IMR-90 (cell line): Measurements from ENCODE around the gene LAGE3. TPM values are rescaled to one million over a fixed set of nuclear protein-coding genes. Genes with fewer than 3 reads are reported as not detected.

Experiments used
- ATAC-seq: fragments of 200-7000 bp; cut with Tn5 transposase; 2 replicates; pipeline ENCODE4 v1.9.1; 2020; ENCODE audit warnings: low read depth, mild to moderate bottlenecking, moderate library complexity
- BruUV-seq: library from RNA; stranded (reverse); fragments of 400-500 nt; replicated peaks from 2 replicates; lab custom pipeline; 2021; lab: Mats Ljungman, UMichigan
- CTCF ChIA-PET: fragments of 300-600 bp; formaldehyde crosslinking; extraction: SDS; loops from one replicate; lab custom pipeline; 2021; ENCODE audit warnings: antibody characterized with exemption; lab: Yijun Ruan, JAX
- POLR2A ChIA-PET: fragments of 300-600 bp; sonication (Branson Sonifier 250); formaldehyde crosslinking; loops from one replicate; lab custom pipeline; 2022; ENCODE audit warnings: antibody characterized with exemption; ENCODE audit not compliant: unreplicated experiment; lab: Charles Lee
- DNase-seq: peaks from one replicate; pipeline ENCODE4 v3.0.0; 2013
- H2AFZ ChIP-seq: replicated peaks from 2 replicates; pipeline ENCODE3; 2013; ENCODE audit warnings: low read length, mild to moderate bottlenecking; ENCODE audit not compliant: poor library complexity
- H2AK5ac ChIP-seq: 2 replicates; pipeline ENCODE4 v1.6.1; 2013; ENCODE audit warnings: low read depth, low read length, inconsistent platforms
- H2AK9ac ChIP-seq: replicated peaks from 2 replicates; pipeline ENCODE3; 2013; ENCODE audit warnings: mild to moderate bottlenecking, low read depth, low read length, moderate library complexity; ENCODE audit not compliant: poor library complexity
- H2BK120ac ChIP-seq: 2 replicates; pipeline ENCODE4 v1.6.1; 2013; ENCODE audit warnings: low read depth, low read length, inconsistent platforms
- H2BK15ac ChIP-seq: 3 replicates; pipeline ENCODE4 v1.6.1; 2013; ENCODE audit warnings: low read depth, low read length, inconsistent platforms
- H2BK20ac ChIP-seq: 2 replicates; pipeline ENCODE4 v1.6.1; 2013; ENCODE audit warnings: low read depth, mild to moderate bottlenecking, inconsistent platforms, low read length, moderate library complexity
- H2BK5ac ChIP-seq: 2 replicates; pipeline ENCODE4 v1.6.1; 2013; ENCODE audit warnings: mild to moderate bottlenecking, low read depth, low read length, inconsistent platforms; ENCODE audit not compliant: poor library complexity, severe bottlenecking
- H3K14ac ChIP-seq: replicated peaks from 2 replicates; pipeline ENCODE4 v1.6.1; 2013; ENCODE audit warnings: low read depth, low read length, inconsistent platforms
- H3K18ac ChIP-seq: 2 replicates; pipeline ENCODE4 v1.6.1; 2013; ENCODE audit warnings: low read depth, low read length, control low read depth
- H3K23ac ChIP-seq: 2 replicates; pipeline ENCODE4 v1.6.1; 2013; ENCODE audit warnings: low read depth, low read length, inconsistent platforms
- H3K27ac ChIP-seq: 2 replicates; pipeline ENCODE4 v1.5.1; 2013; ENCODE audit warnings: mild to moderate bottlenecking, control low read depth, low read length; ENCODE audit not compliant: insufficient read depth
- H3K27me3 ChIP-seq: 2 replicates; pipeline ENCODE4 v1.6.1; 2013; ENCODE audit warnings: low read length; ENCODE audit not compliant: control insufficient read depth, insufficient read depth
- H3K36me3 ChIP-seq: 2 replicates; pipeline ENCODE4 v1.6.1; 2013; ENCODE audit warnings: low read length, mixed read lengths; ENCODE audit not compliant: control insufficient read depth, insufficient read depth
- H3K4ac ChIP-seq: 2 replicates; pipeline ENCODE4 v1.6.1; 2013; ENCODE audit warnings: low read depth, low read length, inconsistent platforms
- H3K4me1 ChIP-seq: 2 replicates; pipeline ENCODE4 v1.6.1; 2013; ENCODE audit warnings: low read length, mixed read lengths; ENCODE audit not compliant: control insufficient read depth, insufficient read depth
- H3K4me2 ChIP-seq: 2 replicates; pipeline ENCODE4 v1.6.1; 2013; ENCODE audit warnings: low read depth, mild to moderate bottlenecking, control low read depth, low read length, moderate library complexity
- H3K4me3 ChIP-seq: 2 replicates; pipeline ENCODE4 v1.5.1; 2013; ENCODE audit warnings: low read depth, mild to moderate bottlenecking, control low read depth, low read length, moderate library complexity; ENCODE audit not compliant: insufficient read depth
- H3K56ac ChIP-seq: 2 replicates; pipeline ENCODE4 v1.6.1; 2013; ENCODE audit warnings: low read length, inconsistent platforms; ENCODE audit not compliant: insufficient read depth; ENCODE audit errors: extremely low read depth
- H3K79me1 ChIP-seq, 2 experiments: 2 replicates each; pipeline ENCODE4 v1.6.1; 2013; ENCODE audit warnings: low read length in 2 of 2, inconsistent platforms in 1 of 2, low read depth in 1 of 2
- H3K9ac ChIP-seq: 2 replicates; pipeline ENCODE4 v1.6.1; 2013; ENCODE audit warnings: low read depth, low read length, control low read depth
- H3K9me1 ChIP-seq: 2 replicates; pipeline ENCODE4 v1.6.1; 2013; ENCODE audit warnings: low read length, inconsistent platforms; ENCODE audit not compliant: insufficient read depth
- H3K9me3 ChIP-seq: 2 replicates; pipeline ENCODE4 v1.6.1; 2013; ENCODE audit warnings: low read length; ENCODE audit not compliant: control insufficient read depth, insufficient read depth
- H4K20me1 ChIP-seq: 2 replicates; pipeline ENCODE4 v1.6.1; 2013; ENCODE audit warnings: low read length, inconsistent platforms; ENCODE audit not compliant: insufficient read depth
- H4K5ac ChIP-seq: 2 replicates; pipeline ENCODE4 v1.6.1; 2013; ENCODE audit warnings: mild to moderate bottlenecking, low read depth, low read length, control low read depth
- H4K8ac ChIP-seq, 2 experiments: 2 replicates each; pipeline ENCODE4 v1.6.1; 2013; ENCODE audit warnings: low read depth in 2 of 2, low read length in 2 of 2, control low read depth in 1 of 2, inconsistent platforms in 1 of 2
- H4K91ac ChIP-seq: 2 replicates; pipeline ENCODE4 v1.6.1; 2013; ENCODE audit warnings: low read depth, low read length, inconsistent platforms; ENCODE audit not compliant: insufficient read depth
- CHD1 ChIP-seq: IDR thresholded peaks from 2 replicates; pipeline ENCODE4 v1.6.1; 2012; ENCODE audit warnings: low read depth, low read length, improper control_type of control experiment
- MXI1 ChIP-seq: IDR thresholded peaks from 2 replicates; pipeline ENCODE4 v1.6.1; 2012; ENCODE audit warnings: low read depth, mild to moderate bottlenecking, low read length, moderate library complexity, borderline replicate concordance
- POLR2A ChIP-seq: IDR thresholded peaks from 2 replicates; pipeline ENCODE4 v1.6.1; 2012; ENCODE audit warnings: mild to moderate bottlenecking, low read depth, low read length
- WGBS, 2 experiments: methylation state at CpG; one replicate each; pipeline versions ENCODE4 v1.1.5 to v1.1.7; 2013; ENCODE audit warnings: missing lambda C conversion rate in 2 of 2; ENCODE audit not compliant: insufficient read length in 1 of 2; ENCODE audit errors: extremely low coverage in 2 of 2; 5-methylcytosine and 5-hydroxymethylcytosine counted together
- dilution Hi-C: fragments of 300-500 bp; cut with HindIII; formaldehyde crosslinking; loops from one replicate; pipeline ENCODE4 v1.14.3; 2018; ENCODE audit warnings: low sequenced_read_pairs; ENCODE audit not compliant: unreplicated experiment
- in situ Hi-C: fragments of 300-500 bp; cut with MboI; formaldehyde crosslinking; loops from 3 replicates; pipeline ENCODE4 v1.14.3; 2019; ENCODE audit warnings: low sequenced_read_pairs, inconsistent platforms, mixed read lengths
- intact Hi-C: fragments of 100-400 bp; cut with micrococcal nuclease; formaldehyde crosslinking; loops from 2 replicates; pipeline ENCODE4 v1.10.0; 2022
- polyA plus RNA-seq, 3 experiments: library from polyadenylated mRNA; depleted of rRNA; stranded (reverse); fragments of >200 nt; gene quantifications; 2 replicates each; pipeline ENCODE4 v1.2.3, GENCODE V29; 2012; ENCODE audit warnings: low replicate concordance in 1 of 3
- total RNA-seq: library from RNA; depleted of rRNA; stranded (reverse); fragments of >200 nt; gene quantifications from 2 replicates; pipeline ENCODE4 v1.2.3, GENCODE V29; 2012

LAGE3 gene
- total and polyA plus RNA-seq, 2 of the 4 experiments (the other 2 are of a cell fraction): 3.6 to 14.8 TPM

- no peak overlapping the region for H3K4me2 ChIP-seq
- no peak overlapping the region for H3K18ac ChIP-seq
- no peak overlapping the region for H2BK120ac ChIP-seq
- DNase-seq: no peak
- H2BK20ac ChIP-seq: no peak overlapping the region
- no peak overlapping the region for H3K4me3 ChIP-seq
- no peak for ATAC-seq
- 100% methylated on average over 1 of the region's 7 CpGs; no CpG with 5 or more reads in 1 of the 2 experiments for WGBS, 2 experiments
- no peak overlapping the region for H2AK5ac ChIP-seq
- CTCF ChIA-PET: no interaction called here
- dilution Hi-C loops: no loop called here
- no peak overlapping the region for H4K8ac ChIP-seq
- no peak overlapping the region for H2AK9ac ChIP-seq
- in situ Hi-C loops: no loop called here
- no peak overlapping the region for H2AFZ ChIP-seq
- no peak overlapping the region for H4K91ac ChIP-seq
- no peak overlapping the region for H3K4ac ChIP-seq
- no peak overlapping the region for H3K9ac ChIP-seq
- H3K9me1 ChIP-seq: peaks cover 3% of the 10 kb centered on the region; the same call in 1 of the 2 replicates
- no TSS peak for BruUV-seq
- peaks cover 7% of the 10 kb centered on the region for H4K20me1 ChIP-seq
- no peak overlapping the region for H3K23ac ChIP-seq
- H4K5ac ChIP-seq: no peak overlapping the region
- no peak overlapping the region for H3K14ac ChIP-seq
- H2BK5ac ChIP-seq: no peak overlapping the region
- no peak for TF ChIP-seq MXI1
- TF ChIP-seq POLR2A: no peak
- TF ChIP-seq CHD1: no peak
- peaks cover 31% of the 10 kb centered on the region for H3K36me3 ChIP-seq
- peaks cover 7 to 25% of the 10 kb centered on the region in 2 experiments for H3K79me1 ChIP-seq
- H3K56ac ChIP-seq: no peak overlapping the region
- no peaks in the 10 kb centered on the region for H3K27me3 ChIP-seq
- H3K27ac ChIP-seq: no peak overlapping the region
- no peak overlapping the region for H2BK15ac ChIP-seq
- intact Hi-C loops: no loop called here
- H3K4me1 ChIP-seq: peaks cover 2% of the 10 kb centered on the region; the same call in 1 of the 2 replicates
- H3K9me3 ChIP-seq: no peaks in the 10 kb centered on the region
- POLR2A ChIA-PET: no interaction called here
Observed at GRCh38 chrX:154430916-154431315, 48.2 kb downstream of the LAGE3 start.
